Cardiac septum (tissue), 1 donor: ENCODE measurements around the gene PARPBP. TPM values are rescaled to one million over a fixed set of nuclear protein-coding genes. Genes with fewer than 3 reads are reported as not detected.
"Not testable (repeated sequence)": the region's sequence is repeated elsewhere in the genome, so short reads cannot be mapped to it uniquely, and the experiment has no call there.

Source experiments
- DNase-seq: peaks from one replicate; pipeline ENCODE4 v3.0.0-alpha.2; 2020; ENCODE audit warnings: low spot score
- intact Hi-C: fragments of 100-400 bp; cut with DNase I; formaldehyde crosslinking; loops from one replicate; pipeline ENCODE4 v1.14.0; 2022
- total RNA-seq: library from RNA; stranded (reverse); fragmentation: NEBNext Ultra II Directional; extraction: Animal tissue kit (Norgen Biotek cat#: 25700); gene quantifications from one replicate; pipeline ENCODE4 v1.2.1, GENCODE V29; 2021
- donor health status: DM: no; HTN: no; CAD: no.

Gene PARPBP
- total RNA-seq, 1 donor from 2014 or later = 0.51 TPM

GRCh38 chr12:102144221-102144620 is 24.2 kb downstream of the PARPBP start:
- intact Hi-C loops = no loop called here
- DNase-seq = no peak

GRCh38 chr12:102147062-102147587 is 27.1 kb downstream of the PARPBP start:
- DNase-seq, intact Hi-C loops: not testable (repeated sequence)

- DNase-seq, intact Hi-C loops: not testable (repeated sequence)
Measured at GRCh38 chr12:102155206-102155605, 35.2 kb downstream of the PARPBP start.

GRCh38 chr12:102163383-102163782 is 43.4 kb downstream of the PARPBP start:
- no peak for DNase-seq
- intact Hi-C loops = no loop called here

- no peak for DNase-seq
- intact Hi-C loops = no loop called here
Measured at GRCh38 chr12:102167821-102168604, 48.0 kb downstream of the PARPBP start.

GRCh38 chr12:102169922-102170621 is 50.1 kb downstream of the PARPBP start:
- intact Hi-C loops = no loop called here
- no peak for DNase-seq

- intact Hi-C loops = no loop called here
Measured at GRCh38 chr12:102171951-102172350, 52.0 kb downstream of the PARPBP start.

GRCh38 chr12:102172436-102172835 is 52.5 kb downstream of the PARPBP start:
- intact Hi-C loops = no loop called here
- DNase-seq = no peak

More at GRCh38 chr12:102171951-102172350, 52.0 kb downstream of the PARPBP start:
- DNase-seq = no peak

- no peak for DNase-seq
- intact Hi-C loops = no loop called here
Measured at GRCh38 chr12:102174117-102174516, 54.1 kb downstream of the PARPBP start.

GRCh38 chr12:102174761-102175160 is 54.8 kb downstream of the PARPBP start:
- no peak for DNase-seq
- intact Hi-C loops = no loop called here

- intact Hi-C loops = no loop called here
- DNase-seq = no peak
Measured at GRCh38 chr12:102182635-102183034, 62.7 kb downstream of the PARPBP start.

GRCh38 chr12:102195826-102196225 is 75.8 kb downstream of the PARPBP start:
- no peak for DNase-seq
- intact Hi-C loops = no loop called here

- DNase-seq = no peak
Measured at GRCh38 chr12:102197789-102198188, 77.8 kb downstream of the PARPBP start, which contains the start of gene PMCH. Gene PMCH, minus strand, starts transcription at chr12:102197833. Its CDS starts 63 bp downstream, at chr12:102197770.

GRCh38 chr12:102201436-102202061 is 81.6 kb downstream of the PARPBP start:
- intact Hi-C loops = no loop called here
- DNase-seq = no peak

More at GRCh38 chr12:102197789-102198188, 77.8 kb downstream of the PARPBP start, which contains the start of gene PMCH:
- intact Hi-C loops = no loop called here

GRCh38 chr12:102202556-102202955 is 82.6 kb downstream of the PARPBP start:
- intact Hi-C loops = no loop called here

GRCh38 chr12:102204025-102204424 is 84.0 kb downstream of the PARPBP start:
- DNase-seq = no peak
- intact Hi-C loops = no loop called here

More at GRCh38 chr12:102202556-102202955, 82.6 kb downstream of the PARPBP start:
- DNase-seq = no peak

GRCh38 chr12:102215992-102216691 is 96.2 kb downstream of the PARPBP start:
- intact Hi-C loops = no loop called here
- DNase-seq = no peak

GRCh38 chr12:102220736-102221135 is 100.8 kb downstream of the PARPBP start:
- DNase-seq = no peak
- intact Hi-C loops = no loop called here

GRCh38 chr12:102227954-102228353 is 108.0 kb downstream of the PARPBP start:
- intact Hi-C loops = no loop called here
- no peak for DNase-seq
